ENCODE results near the gene MILR1.

DNA sequence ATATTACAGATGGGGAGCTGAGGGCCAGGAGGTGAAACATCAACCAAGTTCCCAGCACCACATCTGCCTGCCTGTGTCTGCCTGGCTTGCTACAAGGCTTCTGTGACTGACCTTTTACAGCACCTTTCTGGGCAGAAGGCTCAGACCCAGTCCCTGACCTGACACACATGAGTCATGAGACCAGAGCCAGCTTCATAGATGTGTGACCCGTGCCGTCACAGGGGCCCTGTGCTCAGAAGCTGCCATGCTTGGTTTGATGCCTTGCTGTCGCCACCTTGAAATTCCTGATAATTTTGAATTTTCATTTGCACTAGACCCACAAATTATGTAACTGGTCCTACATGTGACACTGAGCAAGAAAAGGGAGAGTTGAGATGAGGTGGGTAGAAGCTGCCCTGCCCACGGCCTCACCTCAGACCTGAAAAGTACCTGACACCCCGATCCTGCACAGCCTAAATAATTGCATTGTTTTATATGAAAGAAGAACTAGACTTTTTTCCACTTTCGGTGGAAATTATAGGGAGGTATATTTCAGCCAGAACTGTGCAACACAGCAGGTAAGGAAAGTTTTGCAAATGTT is 44.9 kb upstream of the MILR1 start:
- TF ChIP-seq POLR2AphosphoS5 (IDR thresholded peaks at IDR 0.05; ENCODE audit: borderline replicate concordance, low read depth, low read length) (no peak), EZH2 (IDR thresholded peaks at IDR 0.05) (no peak)

All from SK-N-MC (cell line).